ENCODE measurements around the gene PLCD4. TPM values are rescaled to one million over a fixed set of nuclear protein-coding genes. Genes with fewer than 3 reads are reported as not detected.

The PLCD4 gene
- total and polyA plus RNA-seq, 10 of the 15 experiments (the other 5 are each of a cell fraction or from before 2014, with no cell fraction given), result under 0.01 to 1.5 (median 0.23) TPM; not detected in 2

DNA sequence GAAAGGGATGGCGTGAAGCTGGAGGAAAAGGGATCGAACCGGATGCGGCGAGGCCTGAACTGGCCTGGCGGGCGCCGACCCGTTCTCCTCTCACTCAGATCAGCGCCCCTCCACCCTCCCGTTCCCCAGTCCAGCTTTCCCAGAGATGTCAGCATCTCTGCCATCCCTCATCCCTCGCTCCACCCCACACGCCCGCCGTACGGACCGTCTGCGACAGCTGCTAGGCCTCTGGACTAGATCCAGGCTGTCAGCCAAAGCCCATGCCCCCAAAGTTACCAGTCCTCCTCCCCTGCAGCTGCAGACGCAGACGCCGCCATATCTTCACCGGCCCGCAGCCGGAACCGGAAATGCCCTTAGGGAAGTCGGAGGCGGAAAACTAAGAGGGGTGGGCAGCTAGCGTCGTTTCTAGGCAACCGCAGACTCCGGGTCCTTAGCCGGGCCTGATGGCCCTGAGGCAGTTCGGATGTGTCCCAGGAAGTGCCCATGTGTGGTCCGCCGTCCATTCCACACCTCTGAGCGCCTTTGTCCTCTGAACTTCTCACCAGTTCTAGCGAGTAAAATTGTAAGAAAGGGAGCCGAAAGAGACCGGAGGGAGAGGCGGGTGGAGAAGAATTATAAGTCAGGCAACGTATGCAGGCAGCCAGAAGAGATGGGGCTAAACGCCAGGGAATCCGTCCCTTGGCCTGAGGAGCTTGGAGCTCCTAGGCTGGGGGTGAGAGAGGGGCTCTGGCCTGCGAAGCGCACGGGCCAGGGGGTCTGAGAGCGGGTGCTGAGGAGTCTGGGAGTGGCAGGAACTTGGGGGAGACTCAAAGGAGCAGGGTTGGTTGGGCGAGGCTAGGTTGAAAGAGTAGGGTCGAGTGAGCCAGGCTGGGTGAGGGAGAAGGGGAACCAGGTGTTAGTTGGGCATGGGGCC lies 64.2 kb downstream of the PLCD4 start, which contains the start of the genes RNF25 and STK36 (continued):
- TF ChIP-seq JUND (IDR thresholded peaks at IDR 0.05; ENCODE audit: low read depth, low read length) (no peak), ASH2L (IDR thresholded peaks at IDR 0.05; ENCODE audit: borderline replicate concordance, low read depth) (no peak), EZH2 (IDR thresholded peaks at IDR 0.05; ENCODE audit: borderline replicate concordance, control insufficient read depth, low read depth, low read length) (no peak), ETV6 (conservative IDR thresholded peaks at IDR 0.05 in 1 of 2, IDR thresholded peaks at IDR 0.05 in 1 of 2; ENCODE audit: borderline replicate concordance in 1 of 2, low read depth in 1 of 2) (peak in 1 of 2 experiments; percentile 80; a peak in 2 of 4 replicates), SREBF1 (IDR thresholded peaks at IDR 0.05; ENCODE audit: low read length) (no peak), TAF1 (IDR thresholded peaks at IDR 0.05; ENCODE audit: borderline replicate concordance, low read depth, low read length) (peak; percentile 79), CHD1 (IDR thresholded peaks at IDR 0.05; ENCODE audit: low read depth, low read length) (no peak), PAX8 (IDR thresholded peaks at IDR 0.05) (no peak), NFYA (IDR thresholded peaks at IDR 0.05; ENCODE audit: borderline replicate concordance, low read depth, low read length) (no peak), CREB1 (IDR thresholded peaks at IDR 0.05; ENCODE audit: low read depth) (peak; percentile 16; the same call in 1 of the 2 replicates), MXI1 (IDR thresholded peaks at IDR 0.05; ENCODE audit: low read depth, low read length) (peak; percentile 84), ZNF622 (IDR thresholded peaks at IDR 0.05) (no peak)
- TF ChIP-seq, protein P1, sequence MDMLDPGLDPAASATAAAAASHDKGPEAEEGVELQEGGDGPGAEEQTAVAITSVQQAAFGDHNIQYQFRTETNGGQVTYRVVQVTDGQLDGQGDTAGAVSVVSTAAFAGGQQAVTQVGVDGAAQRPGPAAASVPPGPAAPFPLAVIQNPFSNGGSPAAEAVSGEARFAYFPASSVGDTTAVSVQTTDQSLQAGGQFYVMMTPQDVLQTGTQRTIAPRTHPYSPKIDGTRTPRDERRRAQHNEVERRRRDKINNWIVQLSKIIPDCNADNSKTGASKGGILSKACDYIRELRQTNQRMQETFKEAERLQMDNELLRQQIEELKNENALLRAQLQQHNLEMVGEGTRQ (IDR thresholded peaks at IDR 0.05; ENCODE audit: borderline replicate concordance, low read depth, low read length), result no peak
- TF ChIP-seq, protein P2, sequence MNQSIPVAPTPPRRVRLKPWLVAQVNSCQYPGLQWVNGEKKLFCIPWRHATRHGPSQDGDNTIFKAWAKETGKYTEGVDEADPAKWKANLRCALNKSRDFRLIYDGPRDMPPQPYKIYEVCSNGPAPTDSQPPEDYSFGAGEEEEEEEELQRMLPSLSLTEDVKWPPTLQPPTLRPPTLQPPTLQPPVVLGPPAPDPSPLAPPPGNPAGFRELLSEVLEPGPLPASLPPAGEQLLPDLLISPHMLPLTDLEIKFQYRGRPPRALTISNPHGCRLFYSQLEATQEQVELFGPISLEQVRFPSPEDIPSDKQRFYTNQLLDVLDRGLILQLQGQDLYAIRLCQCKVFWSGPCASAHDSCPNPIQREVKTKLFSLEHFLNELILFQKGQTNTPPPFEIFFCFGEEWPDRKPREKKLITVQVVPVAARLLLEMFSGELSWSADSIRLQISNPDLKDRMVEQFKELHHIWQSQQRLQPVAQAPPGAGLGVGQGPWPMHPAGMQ (IDR thresholded peaks at IDR 0.05; ENCODE audit: borderline replicate concordance), result peak; percentile 92
- TF ChIP-seq, protein P3, sequence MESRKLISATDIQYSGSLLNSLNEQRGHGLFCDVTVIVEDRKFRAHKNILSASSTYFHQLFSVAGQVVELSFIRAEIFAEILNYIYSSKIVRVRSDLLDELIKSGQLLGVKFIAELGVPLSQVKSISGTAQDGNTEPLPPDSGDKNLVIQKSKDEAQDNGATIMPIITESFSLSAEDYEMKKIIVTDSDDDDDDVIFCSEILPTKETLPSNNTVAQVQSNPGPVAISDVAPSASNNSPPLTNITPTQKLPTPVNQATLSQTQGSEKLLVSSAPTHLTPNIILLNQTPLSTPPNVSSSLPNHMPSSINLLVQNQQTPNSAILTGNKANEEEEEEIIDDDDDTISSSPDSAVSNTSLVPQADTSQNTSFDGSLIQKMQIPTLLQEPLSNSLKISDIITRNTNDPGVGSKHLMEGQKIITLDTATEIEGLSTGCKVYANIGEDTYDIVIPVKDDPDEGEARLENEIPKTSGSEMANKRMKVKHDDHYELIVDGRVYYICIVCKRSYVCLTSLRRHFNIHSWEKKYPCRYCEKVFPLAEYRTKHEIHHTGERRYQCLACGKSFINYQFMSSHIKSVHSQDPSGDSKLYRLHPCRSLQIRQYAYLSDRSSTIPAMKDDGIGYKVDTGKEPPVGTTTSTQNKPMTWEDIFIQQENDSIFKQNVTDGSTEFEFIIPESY (IDR thresholded peaks at IDR 0.05), result no peak
- TF ChIP-seq, protein P4, sequence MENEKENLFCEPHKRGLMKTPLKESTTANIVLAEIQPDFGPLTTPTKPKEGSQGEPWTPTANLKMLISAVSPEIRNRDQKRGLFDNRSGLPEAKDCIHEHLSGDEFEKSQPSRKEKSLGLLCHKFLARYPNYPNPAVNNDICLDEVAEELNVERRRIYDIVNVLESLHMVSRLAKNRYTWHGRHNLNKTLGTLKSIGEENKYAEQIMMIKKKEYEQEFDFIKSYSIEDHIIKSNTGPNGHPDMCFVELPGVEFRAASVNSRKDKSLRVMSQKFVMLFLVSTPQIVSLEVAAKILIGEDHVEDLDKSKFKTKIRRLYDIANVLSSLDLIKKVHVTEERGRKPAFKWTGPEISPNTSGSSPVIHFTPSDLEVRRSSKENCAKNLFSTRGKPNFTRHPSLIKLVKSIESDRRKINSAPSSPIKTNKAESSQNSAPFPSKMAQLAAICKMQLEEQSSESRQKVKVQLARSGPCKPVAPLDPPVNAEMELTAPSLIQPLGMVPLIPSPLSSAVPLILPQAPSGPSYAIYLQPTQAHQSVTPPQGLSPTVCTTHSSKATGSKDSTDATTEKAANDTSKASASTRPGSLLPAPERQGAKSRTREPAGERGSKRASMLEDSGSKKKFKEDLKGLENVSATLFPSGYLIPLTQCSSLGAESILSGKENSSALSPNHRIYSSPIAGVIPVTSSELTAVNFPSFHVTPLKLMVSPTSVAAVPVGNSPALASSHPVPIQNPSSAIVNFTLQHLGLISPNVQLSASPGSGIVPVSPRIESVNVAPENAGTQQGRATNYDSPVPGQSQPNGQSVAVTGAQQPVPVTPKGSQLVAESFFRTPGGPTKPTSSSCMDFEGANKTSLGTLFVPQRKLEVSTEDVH (IDR thresholded peaks at IDR 0.05; ENCODE audit: low read depth, partially characterized antibody), result peak; percentile 69
- TF ChIP-seq, protein P5, sequence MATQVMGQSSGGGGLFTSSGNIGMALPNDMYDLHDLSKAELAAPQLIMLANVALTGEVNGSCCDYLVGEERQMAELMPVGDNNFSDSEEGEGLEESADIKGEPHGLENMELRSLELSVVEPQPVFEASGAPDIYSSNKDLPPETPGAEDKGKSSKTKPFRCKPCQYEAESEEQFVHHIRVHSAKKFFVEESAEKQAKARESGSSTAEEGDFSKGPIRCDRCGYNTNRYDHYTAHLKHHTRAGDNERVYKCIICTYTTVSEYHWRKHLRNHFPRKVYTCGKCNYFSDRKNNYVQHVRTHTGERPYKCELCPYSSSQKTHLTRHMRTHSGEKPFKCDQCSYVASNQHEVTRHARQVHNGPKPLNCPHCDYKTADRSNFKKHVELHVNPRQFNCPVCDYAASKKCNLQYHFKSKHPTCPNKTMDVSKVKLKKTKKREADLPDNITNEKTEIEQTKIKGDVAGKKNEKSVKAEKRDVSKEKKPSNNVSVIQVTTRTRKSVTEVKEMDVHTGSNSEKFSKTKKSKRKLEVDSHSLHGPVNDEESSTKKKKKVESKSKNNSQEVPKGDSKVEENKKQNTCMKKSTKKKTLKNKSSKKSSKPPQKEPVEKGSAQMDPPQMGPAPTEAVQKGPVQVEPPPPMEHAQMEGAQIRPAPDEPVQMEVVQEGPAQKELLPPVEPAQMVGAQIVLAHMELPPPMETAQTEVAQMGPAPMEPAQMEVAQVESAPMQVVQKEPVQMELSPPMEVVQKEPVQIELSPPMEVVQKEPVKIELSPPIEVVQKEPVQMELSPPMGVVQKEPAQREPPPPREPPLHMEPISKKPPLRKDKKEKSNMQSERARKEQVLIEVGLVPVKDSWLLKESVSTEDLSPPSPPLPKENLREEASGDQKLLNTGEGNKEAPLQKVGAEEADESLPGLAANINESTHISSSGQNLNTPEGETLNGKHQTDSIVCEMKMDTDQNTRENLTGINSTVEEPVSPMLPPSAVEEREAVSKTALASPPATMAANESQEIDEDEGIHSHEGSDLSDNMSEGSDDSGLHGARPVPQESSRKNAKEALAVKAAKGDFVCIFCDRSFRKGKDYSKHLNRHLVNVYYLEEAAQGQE (IDR thresholded peaks at IDR 0.05; ENCODE audit: low read depth, low read length), result no peak

Data from GM12878 (cell line).